Stimulated activated CD4-positive, alpha-beta T cell treated with anti-CD3 and anti-CD28 coated beads, Interleukin-4, amount 100 ng/mL, for 48 hours (primary cell): Measurements from ENCODE around the gene OBSCN.
"Not testable (repeated sequence)": the region's sequence is repeated elsewhere in the genome, so short reads cannot be mapped to it uniquely, and the experiment has no call there.

ENCODE experiments used
- DNase-seq, 2 donors: peaks; one replicate each; pipeline ENCODE4 v3.0.0-alpha.2; 2020; ENCODE audit warnings: low read depth in 2 of 2

The OBSCN gene

DNA sequence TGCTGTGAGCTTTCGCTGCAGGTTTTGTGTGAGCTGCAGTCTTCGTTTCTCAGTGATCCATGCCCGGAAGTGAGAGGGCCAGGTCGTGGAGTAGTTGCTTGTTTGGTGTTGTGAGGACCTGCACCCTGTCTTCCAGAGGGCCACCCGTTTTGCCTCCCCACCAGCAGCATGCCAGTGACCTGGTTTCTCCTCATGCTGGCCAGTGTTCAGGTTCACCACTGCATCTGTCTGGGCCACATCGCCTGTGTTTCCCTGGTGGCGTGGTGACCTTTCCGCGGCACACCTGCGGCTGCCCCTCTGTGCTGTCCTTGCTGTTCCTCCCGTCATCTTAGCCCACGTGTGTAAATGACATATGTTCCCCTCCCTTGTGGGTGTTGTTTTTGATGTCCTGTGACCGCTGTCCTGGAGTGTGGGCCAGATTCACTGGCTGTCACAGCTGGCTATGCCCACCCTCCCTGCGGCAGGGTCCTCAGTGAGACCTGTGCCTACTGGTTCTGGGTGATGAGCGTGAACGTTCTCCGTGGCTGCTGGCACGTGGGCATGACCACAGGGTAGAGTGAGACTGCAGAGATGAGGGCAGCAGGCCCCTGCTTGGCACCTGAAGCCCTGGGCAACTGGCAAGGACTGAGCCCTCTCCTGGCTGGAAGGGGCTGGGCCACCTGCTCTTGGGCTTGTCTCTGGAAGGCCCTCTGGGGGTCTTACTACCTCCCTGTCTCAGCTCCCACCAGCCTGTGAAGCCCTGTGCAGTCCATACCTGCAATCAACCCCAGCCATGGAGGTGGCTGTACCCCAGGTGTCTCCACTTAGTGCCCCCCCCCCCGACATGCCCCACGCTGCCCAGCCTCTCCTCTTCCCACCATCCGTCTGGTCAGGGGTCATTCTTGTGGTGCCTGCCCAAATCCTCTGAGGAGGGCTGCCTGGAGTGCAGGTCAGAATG is 35.0 kb upstream of the OBSCN start:
- DNase-seq, result no peak

DNA sequence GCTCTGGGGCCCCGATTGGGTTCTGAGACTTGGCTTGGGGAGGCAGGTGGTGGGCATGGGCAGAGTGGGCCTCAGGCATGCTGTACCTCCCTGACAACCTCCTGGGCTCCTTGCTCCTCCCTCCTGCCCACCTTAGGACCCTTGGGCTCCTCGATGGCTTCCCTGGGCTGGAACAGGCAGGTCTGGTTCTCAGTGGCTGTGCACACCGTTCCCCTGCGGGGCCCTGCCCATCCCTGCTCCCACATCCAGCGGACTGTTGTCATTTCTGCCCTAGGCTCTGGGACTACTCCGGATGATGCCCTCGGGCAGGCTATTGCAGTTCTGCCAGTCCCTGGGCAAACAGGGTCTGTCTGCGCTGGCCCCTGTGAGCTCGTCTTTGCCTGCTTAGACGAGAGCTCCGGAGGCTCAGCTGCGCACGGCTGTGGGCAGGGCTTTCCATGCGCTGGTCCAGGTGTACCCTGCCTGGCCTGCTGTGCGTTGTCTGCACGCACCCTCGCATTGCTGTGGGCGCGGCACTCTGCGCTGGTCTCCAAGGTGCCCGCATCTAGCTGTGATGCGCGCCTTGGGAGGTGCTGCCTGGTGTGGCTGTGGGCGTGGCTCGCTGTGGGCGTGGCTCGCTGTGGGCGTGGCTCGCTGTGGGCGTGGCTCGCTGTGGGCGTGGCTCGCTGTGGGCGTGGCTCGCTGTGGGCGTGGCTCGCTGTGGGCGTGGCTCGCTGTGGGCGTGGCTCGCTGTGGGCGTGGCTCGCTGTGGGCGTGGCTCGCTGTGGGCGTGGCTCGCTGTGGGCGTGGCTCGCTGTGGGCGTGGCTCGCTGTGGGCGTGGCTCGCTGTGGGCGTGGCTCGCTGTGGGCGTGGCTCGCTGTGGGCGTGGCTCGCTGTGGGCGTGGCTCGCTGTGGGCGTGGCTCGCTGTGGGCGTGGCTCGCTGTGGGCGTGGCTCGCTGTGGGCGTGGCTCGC is 34.0 kb upstream of the OBSCN start:
- DNase-seq, result not testable (repeated sequence)

DNA sequence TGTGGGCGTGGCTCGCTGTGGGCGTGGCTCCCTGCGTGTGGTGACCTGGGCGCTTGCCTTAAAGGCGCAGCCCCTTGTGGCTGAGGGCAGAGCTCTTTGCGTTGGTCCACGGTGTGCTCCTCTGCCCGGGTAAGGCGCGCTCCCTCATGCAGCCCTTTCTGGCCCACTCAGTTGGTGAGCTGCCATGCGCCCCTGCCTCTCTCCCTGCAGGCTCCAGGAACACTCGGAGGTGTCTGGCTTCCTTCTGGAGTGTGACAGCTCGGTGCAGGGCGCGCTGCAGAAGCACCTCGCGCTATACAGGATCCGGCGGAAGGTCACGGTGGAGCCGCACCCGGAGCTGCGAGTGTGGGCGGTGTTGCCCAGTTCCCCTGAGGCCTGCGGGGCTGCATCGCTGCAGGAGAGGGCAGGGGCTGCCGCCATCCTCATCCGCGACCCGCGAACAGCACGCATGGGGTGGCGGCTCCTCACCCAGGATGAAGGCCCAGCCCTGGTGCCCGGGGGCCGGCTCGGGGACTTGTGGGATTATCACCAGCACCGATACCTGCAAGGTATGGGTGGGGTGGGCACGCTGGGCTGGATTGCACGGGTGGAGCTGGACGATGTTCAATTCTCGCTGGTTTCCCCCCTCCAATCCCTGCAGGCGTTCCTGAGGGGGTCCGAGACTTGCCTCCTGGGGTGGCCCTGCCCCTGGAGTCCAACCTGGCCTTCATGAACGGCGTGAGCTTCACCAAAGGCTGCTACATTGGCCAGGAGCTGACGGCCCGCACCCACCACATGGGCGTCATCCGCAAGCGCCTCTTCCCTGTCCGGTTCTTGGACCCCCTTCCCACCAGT is 33.1 kb upstream of the OBSCN start:
- DNase-seq, result no peak

DNA sequence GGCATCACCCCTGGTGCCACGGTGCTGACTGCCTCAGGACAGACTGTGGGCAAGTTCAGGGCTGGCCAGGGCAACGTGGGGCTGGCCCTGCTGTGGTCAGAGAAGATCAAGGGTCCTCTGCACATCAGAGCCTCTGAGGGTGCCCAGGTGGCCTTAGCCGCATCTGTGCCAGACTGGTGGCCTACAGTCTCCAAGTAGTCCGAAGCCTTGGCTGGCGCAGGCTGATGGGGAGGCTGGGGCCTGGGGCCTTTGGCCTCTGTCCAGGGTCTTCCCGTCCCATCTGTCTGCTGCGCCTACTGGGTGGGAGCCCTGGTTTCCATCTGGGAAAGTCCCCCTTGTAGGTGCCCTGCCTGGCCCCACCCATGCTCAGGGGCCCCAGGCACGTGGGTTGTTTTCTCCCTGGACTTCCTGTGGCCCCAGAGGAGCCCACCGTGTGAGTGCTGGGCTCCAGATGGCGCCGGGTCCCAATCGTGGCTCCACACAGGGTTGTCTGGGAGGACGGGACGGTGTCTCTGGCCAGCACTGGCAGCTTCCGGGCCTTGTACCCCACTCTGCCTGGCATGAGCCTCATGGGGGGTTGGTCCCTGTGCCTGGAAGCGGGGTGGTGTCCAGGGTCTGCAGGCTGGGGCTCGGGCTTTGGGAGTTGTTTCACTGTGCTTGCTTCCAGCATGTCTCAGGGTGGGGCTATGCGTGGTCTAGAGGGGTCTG is 32.4 kb upstream of the OBSCN start:
- DNase-seq, result no peak

DNA sequence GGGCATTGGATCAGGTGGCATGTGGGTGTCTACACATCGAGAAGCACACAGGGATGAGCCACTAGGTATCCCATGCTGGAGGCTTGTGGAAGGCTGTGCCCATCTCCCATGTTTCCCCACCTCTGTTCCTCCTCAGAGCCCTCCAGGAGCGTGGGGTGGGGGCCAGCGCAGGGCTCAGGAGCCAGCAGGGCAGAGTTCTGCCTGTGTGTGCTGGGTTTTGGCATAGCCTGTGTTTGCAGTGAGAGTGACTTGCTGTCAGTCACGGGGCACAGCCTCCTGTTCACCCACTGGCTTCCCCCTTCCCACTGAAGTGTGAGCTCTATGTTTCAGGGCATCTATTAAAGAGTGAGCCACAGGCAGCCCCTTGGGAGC is 31.8 kb upstream of the OBSCN start:
- no peak for DNase-seq

DNA sequence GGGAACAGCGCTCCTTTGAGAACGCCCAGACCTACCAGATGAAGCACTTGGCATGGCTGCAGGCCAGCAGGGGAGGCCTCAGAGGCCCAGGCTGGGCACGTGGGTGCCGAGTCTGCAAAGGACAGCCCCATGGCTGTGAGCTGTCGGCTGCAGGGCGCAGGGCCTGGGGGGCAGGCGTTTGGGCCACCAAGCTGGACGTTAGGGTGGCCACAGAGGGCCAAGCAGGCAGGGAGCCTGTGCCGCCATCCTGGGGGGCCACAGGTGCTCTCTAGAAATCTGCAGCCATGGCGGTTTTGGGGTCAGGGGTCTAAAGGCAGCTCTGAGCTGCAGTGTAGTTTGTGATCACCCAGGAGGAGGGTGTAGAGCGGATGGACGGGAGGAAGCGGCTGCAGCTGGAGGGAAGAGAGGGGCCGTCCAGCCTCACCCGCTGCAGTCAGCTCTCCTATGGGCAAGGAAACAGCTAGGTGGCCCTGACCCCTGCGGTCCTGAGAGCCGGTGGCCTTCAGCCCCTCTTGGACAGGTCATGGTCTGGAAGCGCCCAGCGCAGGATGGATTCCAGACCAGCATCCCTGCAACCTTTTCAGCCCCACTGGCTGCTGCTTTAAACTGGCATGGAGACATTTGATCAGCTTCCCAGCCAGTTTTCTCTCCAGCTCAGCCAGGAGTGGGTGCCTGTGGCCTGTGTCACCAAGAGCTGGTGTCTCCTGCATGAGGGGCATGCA is 31.2 kb upstream of the OBSCN start:
- DNase-seq, result no peak

DNA sequence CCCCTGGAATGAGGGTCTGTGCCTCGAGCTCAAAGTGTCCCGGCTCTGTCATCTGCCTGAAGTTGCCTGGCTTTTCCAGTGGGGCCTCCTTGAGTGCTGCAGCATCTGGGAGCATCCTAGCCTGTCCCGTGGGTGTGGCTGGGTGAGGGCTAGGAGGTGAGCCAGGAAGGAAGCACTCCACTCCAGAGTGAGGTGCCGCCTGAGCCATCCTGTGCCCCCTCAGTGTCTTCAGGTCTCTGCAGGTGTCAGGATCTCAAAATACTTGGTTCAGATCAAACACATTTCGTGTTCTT is 30.7 kb upstream of the OBSCN start:
- no peak for DNase-seq

DNA sequence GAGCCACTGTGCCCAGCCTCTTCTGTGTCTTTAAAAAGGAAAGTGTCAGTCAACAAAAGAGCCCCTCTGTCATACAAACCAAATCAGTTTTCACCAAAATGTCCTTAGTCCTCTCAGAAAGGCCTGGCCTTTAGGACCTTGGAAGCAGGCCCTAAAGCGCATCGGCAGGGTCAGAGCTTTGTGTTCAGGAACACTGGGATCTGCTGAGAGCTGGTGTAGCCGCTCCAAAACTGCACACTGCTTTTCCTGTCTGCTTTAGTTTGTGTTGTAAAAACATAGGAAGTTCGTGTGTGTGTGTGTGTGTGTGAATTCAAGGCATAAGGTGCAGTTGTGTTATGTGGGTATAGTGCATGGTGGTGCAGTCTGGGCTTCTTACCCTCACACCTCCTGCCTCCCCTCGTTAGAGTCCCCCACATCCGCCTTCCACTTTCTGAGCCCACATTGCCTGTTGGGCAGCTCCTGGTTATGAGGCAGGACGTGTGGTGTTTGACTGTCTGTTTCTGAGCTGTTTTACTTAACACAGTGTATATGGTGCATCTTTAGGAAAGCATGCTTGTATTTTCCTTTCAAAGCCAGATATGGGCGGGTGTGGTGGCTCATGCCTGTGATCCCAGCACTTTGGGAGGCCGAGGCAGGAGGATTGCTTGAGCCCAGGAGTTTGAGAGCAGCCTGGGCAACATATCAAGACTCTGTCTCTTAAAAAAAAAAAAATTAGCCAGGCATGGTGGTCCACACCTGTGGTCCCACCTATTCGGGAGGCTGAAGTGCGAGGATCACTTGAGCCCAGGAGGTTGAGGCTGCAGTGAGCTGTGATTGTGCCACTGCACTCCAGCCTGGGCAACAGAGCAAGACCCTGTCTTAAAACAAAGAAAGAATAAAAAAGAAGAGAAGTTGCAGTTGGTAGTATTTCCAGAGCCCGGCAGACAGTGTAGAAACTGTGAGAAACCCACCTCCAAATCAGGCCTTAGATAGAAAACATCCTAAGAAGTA is 29.8 kb upstream of the OBSCN start:
- DNase-seq, result no peak

DNA sequence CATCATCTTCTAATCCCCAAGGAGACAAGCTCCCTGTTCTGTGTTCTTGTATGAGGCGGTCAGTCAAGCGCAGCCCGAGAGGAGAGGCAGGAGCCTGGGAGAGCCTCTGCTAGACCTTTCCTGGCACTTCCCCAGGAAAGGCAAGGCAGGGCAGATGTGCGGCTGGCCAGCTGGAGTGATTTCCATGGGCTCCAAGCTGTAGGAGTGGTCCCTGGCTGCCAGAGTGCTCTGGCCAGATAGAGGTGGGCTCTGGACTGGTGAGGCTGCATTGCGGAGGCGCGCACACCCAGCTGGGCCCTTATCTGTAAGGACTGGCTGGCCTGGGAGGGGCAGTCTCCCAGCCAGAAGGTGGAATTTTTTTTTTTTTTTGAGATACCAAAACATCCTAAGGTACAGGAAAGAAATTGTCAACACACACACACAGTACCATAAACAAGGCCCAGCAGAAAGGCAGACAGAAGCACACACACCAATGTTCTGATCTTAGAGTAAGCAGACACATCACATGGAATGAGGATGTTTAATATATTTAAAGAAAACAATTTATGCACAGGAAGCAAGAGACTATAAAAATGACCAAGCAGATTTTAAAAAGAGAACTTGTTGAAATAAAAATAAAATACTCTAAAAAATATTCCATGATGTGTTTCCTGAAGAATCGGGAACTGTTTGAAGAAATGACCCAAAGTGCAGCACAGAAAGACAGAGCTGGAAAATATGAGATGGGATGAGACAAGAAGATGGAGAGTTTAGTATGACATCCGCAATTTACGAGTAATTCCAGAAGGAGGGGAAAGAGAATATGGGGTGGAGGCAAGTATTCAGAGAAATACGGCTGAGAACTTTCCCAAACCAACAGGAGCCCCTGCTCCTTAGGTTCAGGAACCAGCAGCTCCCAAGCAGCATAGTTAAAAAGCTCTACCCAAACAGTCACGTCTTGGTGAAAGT is 28.8 kb upstream of the OBSCN start:
- no peak for DNase-seq

DNA sequence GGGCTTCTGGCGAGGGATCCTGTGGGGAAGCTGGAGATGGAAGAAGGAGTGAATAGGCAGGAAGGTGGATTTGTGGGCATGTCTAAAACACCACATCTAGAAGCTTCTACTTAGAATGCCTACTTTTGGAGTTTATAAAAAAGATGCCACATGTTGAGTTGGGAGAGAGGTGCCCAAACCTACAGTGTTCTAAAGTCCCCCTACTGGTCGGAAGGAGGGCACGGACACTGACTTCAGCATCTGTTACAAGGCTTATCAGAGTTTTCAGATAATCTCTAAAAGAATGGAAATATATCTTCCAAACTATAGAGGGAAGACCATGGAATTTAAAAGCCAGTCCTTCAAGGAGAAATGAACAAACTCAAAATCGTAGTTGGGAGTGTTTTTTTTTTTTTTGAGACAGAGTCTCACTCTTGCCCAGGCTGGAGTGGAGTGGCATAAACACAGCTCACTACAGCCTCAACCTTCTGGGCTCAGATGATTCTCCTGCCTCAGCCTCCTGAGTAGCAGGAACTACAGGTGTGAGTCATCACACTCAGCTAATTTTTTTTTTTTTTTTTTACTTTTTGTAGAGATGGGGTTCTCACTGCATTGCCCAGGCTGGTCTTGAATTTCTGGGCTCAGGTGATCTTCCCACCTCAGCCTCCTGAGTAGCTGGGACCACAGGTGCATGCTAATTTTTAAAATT is 27.4 kb upstream of the OBSCN start:
- DNase-seq, result no peak

DNA sequence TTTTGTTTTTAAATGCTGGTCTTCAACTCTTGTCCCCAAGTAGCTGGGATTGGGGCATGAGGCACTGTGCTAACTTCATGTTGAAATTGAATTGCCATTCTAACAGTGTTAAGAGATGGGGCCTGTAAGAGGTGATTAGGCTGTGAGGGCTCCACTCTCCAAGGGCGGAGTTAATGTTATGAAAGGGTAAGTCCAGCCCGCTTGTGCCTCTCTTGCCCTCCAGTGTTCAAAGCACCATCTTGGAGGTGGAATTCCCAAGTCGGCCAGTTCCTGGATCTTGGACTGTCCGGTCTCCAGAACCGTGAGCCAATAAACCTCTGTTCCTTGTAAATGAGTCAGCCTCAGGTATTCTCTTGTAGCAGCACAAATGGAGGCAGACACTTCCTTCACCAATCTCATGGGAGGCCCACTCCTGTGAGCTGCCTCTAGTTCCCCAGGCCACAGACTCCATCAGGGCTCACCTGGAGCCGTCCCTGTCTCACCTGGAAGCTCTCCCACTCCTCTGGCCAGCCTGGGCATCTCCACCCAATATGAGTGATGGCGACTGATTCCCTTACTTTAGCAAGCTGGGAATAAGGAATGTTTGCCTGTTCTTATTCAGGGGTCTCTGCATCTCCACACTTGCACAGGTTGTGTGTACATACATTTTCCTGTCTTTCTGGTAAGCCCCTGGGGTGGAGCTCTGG is 26.7 kb upstream of the OBSCN start:
- no peak for DNase-seq

DNA sequence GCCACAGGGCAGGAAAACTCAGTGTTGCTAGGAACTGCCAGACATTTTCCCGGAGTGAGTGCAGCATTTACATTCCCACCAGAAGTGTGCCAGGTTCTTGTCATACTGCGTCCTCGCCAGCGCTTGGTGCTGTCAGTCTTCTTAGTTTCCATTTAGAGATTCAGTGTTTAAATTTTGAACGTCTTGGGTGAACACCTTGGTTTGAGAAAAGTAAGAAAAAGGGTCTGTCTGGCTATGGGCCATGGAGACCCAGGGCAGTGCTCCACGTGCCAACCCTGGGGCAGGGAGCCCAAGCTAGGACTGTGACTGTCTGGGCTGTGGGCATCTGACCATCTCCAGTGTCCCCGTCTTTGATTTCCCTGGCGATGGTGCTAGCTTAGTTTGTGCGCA is 26.2 kb upstream of the OBSCN start:
- DNase-seq, result no peak

DNA sequence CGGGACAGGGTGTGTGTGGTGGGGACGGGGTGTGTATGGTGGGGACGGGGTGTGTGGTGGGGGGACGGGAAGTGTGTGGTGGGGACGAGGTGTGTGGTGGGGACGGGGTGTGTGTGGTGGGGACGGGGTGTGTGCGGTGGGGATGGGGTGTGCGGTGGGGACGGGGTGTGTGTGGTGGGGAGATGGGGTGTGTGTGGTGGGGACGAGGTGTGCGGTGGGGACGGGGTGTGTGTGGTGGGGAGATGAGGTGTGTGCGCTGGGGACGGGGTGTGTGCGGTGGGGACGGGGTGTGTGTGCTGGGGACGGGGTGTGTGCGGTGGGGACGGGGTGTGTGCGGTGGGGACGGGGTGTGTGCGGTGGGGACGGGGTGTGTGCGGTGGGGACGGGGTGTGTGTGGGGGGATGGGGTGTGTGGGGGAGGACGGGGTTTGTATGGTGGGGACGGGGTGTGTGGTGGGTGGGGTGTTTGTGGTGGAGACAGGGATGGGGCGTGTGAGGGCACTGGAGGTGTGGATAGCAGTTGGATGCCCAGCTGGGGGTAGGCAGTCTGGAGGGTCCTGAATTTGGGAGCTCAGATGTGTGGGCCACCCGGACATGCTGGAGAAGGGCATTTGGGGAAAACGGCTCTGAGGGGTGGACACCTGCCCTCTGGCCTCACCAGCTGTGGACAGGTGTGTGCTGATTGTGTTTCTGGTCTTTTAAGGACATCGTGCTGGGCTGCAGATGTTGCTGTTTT is 25.4 kb upstream of the OBSCN start:
- DNase-seq, result no peak

DNA sequence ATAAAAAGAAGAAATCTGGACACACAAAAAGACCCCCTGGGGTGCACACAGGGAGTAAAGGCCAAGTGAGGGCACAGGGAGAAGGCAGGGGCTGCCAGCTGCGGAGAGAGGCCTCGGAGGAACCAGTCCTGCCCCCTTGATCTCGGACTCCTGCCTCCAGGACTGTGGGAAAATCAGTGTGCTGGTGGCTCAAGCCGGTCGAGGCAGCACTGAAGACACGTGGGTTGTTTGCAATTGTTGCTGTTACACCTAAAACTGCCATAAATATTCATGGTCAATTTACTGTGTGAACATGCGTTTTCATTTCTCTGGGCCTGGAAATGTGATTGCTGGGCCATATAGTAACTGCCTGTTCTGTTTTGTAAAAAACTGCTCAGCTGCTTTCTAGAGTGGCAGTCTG is 23.7 kb upstream of the OBSCN start:
- DNase-seq, result no peak

DNA sequence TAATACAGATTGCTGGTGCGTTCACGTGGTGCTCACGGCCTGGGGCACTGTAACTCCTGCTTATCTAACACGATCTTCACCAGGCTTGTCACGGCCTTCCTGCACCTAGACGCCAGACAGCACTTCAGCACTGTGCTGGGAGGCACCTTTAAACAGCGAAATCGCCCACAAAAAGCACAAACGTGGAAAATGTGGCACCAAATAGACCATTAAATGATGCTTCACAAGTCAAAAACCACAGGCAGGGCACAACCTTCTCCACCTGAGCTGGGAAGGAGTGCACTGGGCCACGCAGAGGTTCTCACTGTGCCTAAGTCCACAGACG is 22.2 kb upstream of the OBSCN start:
- DNase-seq, result no peak

DNA sequence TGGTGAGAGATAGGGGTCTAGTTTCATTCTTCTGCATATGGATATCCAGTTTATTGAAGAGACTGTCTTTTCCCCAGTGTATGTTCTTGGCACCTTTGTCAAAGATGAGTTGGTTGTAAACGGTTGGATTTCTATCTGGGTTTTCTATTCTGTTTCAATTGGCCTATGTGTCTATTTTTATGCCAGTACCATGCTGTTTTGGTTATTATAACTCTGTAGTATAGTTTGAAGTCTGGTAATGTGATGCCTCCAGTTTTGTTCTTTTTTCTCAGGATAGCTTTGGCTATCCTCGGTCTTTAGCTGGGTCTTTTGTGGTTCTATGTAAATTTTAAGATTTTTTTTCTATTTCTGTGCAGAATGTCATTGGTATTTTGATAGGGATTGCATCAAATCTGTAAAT is 19.6 kb upstream of the OBSCN start:
- DNase-seq, result not testable (repeated sequence)

DNA sequence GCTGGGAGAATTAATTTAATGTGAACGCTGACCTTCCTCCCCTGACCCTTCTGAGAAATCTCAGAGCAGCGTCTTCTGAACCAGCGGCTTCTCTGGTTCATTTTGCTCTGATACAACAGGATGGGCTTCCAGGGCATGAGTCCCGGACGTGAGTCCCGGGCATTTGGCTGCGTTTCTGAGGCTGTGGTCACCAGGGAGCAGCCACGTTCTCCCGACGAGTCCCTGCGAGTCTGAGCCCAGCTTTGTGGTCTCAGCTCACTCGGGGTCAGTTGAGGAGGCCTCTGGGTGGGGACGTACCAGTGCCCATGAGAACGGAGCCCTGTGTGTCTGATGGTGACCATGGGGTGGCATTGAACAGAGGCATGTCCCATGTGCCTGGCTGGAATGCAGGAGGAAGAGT is 17.7 kb upstream of the OBSCN start:
- no peak for DNase-seq
